Omental fat pad (tissue), 4 donors: Measurements from ENCODE around the gene SLIT1. TPM values are rescaled to one million over a fixed set of nuclear protein-coding genes. Genes with fewer than 3 reads are reported as not detected.
A peak's percentile ranks its signal among the peaks of the same experiment; 100 is the strongest.

Experiments
- ATAC-seq: fragments of 150-250 bp; one replicate; pipeline ENCODE4 v1.9.1; 2016; ENCODE audit warnings: mild to moderate bottlenecking, moderate library complexity; ENCODE audit not compliant: low FRiP score
- DNase-seq: peaks from one replicate; pipeline ENCODE4 v3.0.0-alpha.2; 2019; ENCODE audit warnings: low spot score
- CTCF ChIP-seq, 3 donors: fragments of 450-650 bp; IDR thresholded peaks; one replicate each; pipeline ENCODE4 v1.5.1; 2016 to 2017; ENCODE audit warnings: antibody characterized with exemption in 3 of 3, mild to moderate bottlenecking in 3 of 3, moderate library complexity in 2 of 3
- total RNA-seq, 4 donors: library from RNA; depleted of rRNA; stranded (reverse); fragments of >200 nt; gene quantifications; one replicate each; pipeline ENCODE4 v1.1.0, GENCODE V29; 2016

SLIT1 gene
- total RNA-seq, 4 donors from 2014 or later, result 0.12 to 1.1 (median 0.28) TPM

GRCh38 chr10:97028832-97029178 lies 157.0 kb downstream of the SLIT1 start:
- ATAC-seq (no peak), DNase-seq (no peak)
- TF ChIP-seq CTCF (IDR thresholded peaks at IDR 0.05), result no peak

- no peak for ATAC-seq
- no peak for DNase-seq
- TF ChIP-seq CTCF (IDR thresholded peaks at IDR 0.05), result no peak
Observed at GRCh38 chr10:97028126-97028831, 157.5 kb downstream of the SLIT1 start.

GRCh38 chr10:97025613-97026242 lies 160.0 kb downstream of the SLIT1 start:
- no peak for ATAC-seq
- DNase-seq, result no peak
- no peak for TF ChIP-seq CTCF (IDR thresholded peaks at IDR 0.05)

- ATAC-seq (peak; percentile 87), DNase-seq (no peak)
- TF ChIP-seq CTCF (IDR thresholded peaks at IDR 0.05), result no peak
Observed at GRCh38 chr10:97024168-97025073, 161.3 kb downstream of the SLIT1 start.

GRCh38 chr10:97023401-97024167 lies 162.2 kb downstream of the SLIT1 start:
- DNase-seq (no peak), ATAC-seq (no peak)
- no peak for TF ChIP-seq CTCF (IDR thresholded peaks at IDR 0.05)

GRCh38 chr10:97022616-97023015 lies 163.1 kb downstream of the SLIT1 start:
- ATAC-seq, result no peak
- TF ChIP-seq CTCF (IDR thresholded peaks at IDR 0.05), result no peak
- no peak for DNase-seq
